Calu3 (cell line): ENCODE results near the gene FGF1. TPM values are rescaled to one million over a fixed set of nuclear protein-coding genes. Genes with fewer than 3 reads are reported as not detected.

Experiments
- BruUV-seq: library from RNA; stranded (reverse); fragments of 400-500 nt; replicated peaks from 2 replicates; lab custom pipeline; 2021; lab: Mats Ljungman, UMichigan
- CTCF ChIA-PET: fragments of 300-600 bp; sonication (Branson Sonifier 250); formaldehyde crosslinking; loops from one replicate; lab custom pipeline; 2022; ENCODE audit warnings: antibody characterized with exemption; lab: Charles Lee
- DNase-seq: peaks from one replicate; pipeline ENCODE4 v3.0.0; 2022
- H3K27ac Mint-ChIP-seq: one replicate; pipeline ENCODE4 v1.8.0; 2022; ENCODE audit warnings: mixed read lengths; ENCODE audit not compliant: unreplicated experiment
- H3K27me3 Mint-ChIP-seq: one replicate; pipeline ENCODE4 v1.8.0; 2022; ENCODE audit warnings: mixed read lengths; ENCODE audit not compliant: unreplicated experiment
- H3K36me3 Mint-ChIP-seq: one replicate; pipeline ENCODE4 v1.8.0; 2022; ENCODE audit warnings: mild to moderate bottlenecking, moderate library complexity, mixed read lengths; ENCODE audit not compliant: insufficient read depth, unreplicated experiment
- H3K4me1 Mint-ChIP-seq: one replicate; pipeline ENCODE4 v1.8.0; 2022; ENCODE audit warnings: mild to moderate bottlenecking, low read depth, mixed read lengths; ENCODE audit not compliant: unreplicated experiment
- H3K4me3 Mint-ChIP-seq: one replicate; pipeline ENCODE4 v1.8.0; 2022; ENCODE audit warnings: mild to moderate bottlenecking, low read depth, moderate library complexity, mixed read lengths; ENCODE audit not compliant: unreplicated experiment
- H3K9me3 Mint-ChIP-seq: one replicate; pipeline ENCODE4 v1.8.0; 2022; ENCODE audit warnings: low read depth, mixed read lengths; ENCODE audit not compliant: unreplicated experiment
- CTCF ChIP-seq: fragments of 200-600 bp; IDR thresholded peaks from one replicate; pipeline ENCODE4 v1.8.0; 2022; ENCODE audit warnings: antibody characterized with exemption; ENCODE audit not compliant: unreplicated experiment
- intact Hi-C: fragments of 100-400 bp; cut with micrococcal nuclease; formaldehyde crosslinking; loops from one replicate; pipeline ENCODE4 v1.10.0; 2022; ENCODE audit not compliant: unreplicated experiment
- total RNA-seq: library from RNA; stranded (reverse); gene quantifications from 2 replicates; pipeline ENCODE4 v1.2.3, GENCODE V29; 2022

The FGF1 gene
- total RNA-seq, 1 experiment from 2014 or later, result not detected

GRCh38 chr5:142589720-142590119 lies 96.2 kb downstream of the FGF1 start:
- H3K4me1 Mint-ChIP-seq, result no peaks in the 10 kb centered on the region
- peaks cover 53% of the 10 kb centered on the region for H3K27me3 Mint-ChIP-seq
- no peak overlapping the region for H3K27ac Mint-ChIP-seq
- no peak for TF ChIP-seq CTCF
- CTCF ChIA-PET, result interaction anchor here (0.6 kb wide), 1 partner anchor 363 kb away, joined by 3 read pairs; no protein-coding TSS in a partner anchor
- no peaks in the 10 kb centered on the region for H3K36me3 Mint-ChIP-seq
- no TSS peak for BruUV-seq
- H3K4me3 Mint-ChIP-seq, result no peak overlapping the region
- H3K9me3 Mint-ChIP-seq, result no peaks in the 10 kb centered on the region
- no peak for DNase-seq
- intact Hi-C loops, result no loop called here

GRCh38 chr5:142587354-142587965 lies 98.4 kb downstream of the FGF1 start:
- no peak overlapping the region for H3K27ac Mint-ChIP-seq
- BruUV-seq, result no TSS peak
- H3K27me3 Mint-ChIP-seq, result peaks cover 47% of the 10 kb centered on the region
- H3K4me3 Mint-ChIP-seq, result no peak overlapping the region
- H3K9me3 Mint-ChIP-seq, result no peaks in the 10 kb centered on the region
- DNase-seq, result peak; percentile 57
- CTCF ChIA-PET, result interaction anchor here (0.6 to 1.5 kb wide), 5 partner anchors 19 to 290 kb away, joined by 3 to 5 read pairs (median 4); no protein-coding TSS in a partner anchor
- H3K4me1 Mint-ChIP-seq, result no peaks in the 10 kb centered on the region
- TF ChIP-seq CTCF, result peak; percentile 58
- intact Hi-C loops, result no loop called here
- H3K36me3 Mint-ChIP-seq, result no peaks in the 10 kb centered on the region

GRCh38 chr5:142586552-142586951 lies 99.3 kb downstream of the FGF1 start:
- BruUV-seq, result no TSS peak
- Mint-ChIP-seq H3K4me3 (no peak overlapping the region), H3K9me3 (no peaks in the 10 kb centered on the region), H3K4me1 (no peaks in the 10 kb centered on the region), H3K27me3 (peaks cover 47% of the 10 kb centered on the region), H3K36me3 (no peaks in the 10 kb centered on the region), H3K27ac (no peak overlapping the region)
- no peak for TF ChIP-seq CTCF
- DNase-seq, result no peak
- CTCF ChIA-PET, result interaction anchor here (1.1 to 1.5 kb wide), 2 partner anchors 112 to 127 kb away, joined by 5 read pairs; no protein-coding TSS in a partner anchor
- intact Hi-C loops, result no loop called here

GRCh38 chr5:142585451-142585850 lies 100.4 kb downstream of the FGF1 start:
- Mint-ChIP-seq H3K36me3 (no peaks in the 10 kb centered on the region), H3K9me3 (no peaks in the 10 kb centered on the region), H3K27ac (no peak overlapping the region), H3K4me3 (no peak overlapping the region), H3K27me3 (peaks cover 41% of the 10 kb centered on the region), H3K4me1 (no peaks in the 10 kb centered on the region)
- DNase-seq, result no peak
- CTCF ChIA-PET, result no interaction called here
- intact Hi-C loops, result no loop called here
- BruUV-seq, result no TSS peak
- TF ChIP-seq CTCF, result no peak
